Left forelimb (tissue), 1 donor: ENCODE measurements around the gene RNF183.
"Not testable (repeated sequence)": the region's sequence is repeated elsewhere in the genome, so short reads cannot be mapped to it uniquely, and the experiment has no call there.

ENCODE experiments used
- DNase-seq: peaks from one replicate; pipeline ENCODE4 v3.0.0-alpha.2; 2018; ENCODE audit warnings: low spot score

The RNF183 gene

GRCh38 chr9:113274474-113275156 lies 28.6 kb downstream of the RNF183 start:
- DNase-seq = no peak

- no peak for DNase-seq
Measured at GRCh38 chr9:113269871-113270270, 33.3 kb downstream of the RNF183 start.

GRCh38 chr9:113269355-113269754 lies 33.8 kb downstream of the RNF183 start:
- DNase-seq = no peak

GRCh38 chr9:113267911-113268566 lies 35.1 kb downstream of the RNF183 start:
- DNase-seq = no peak

GRCh38 chr9:113266174-113266573 lies 37.0 kb downstream of the RNF183 start:
- DNase-seq = no peak

GRCh38 chr9:113261917-113262671 lies 41.1 kb downstream of the RNF183 start:
- DNase-seq = no peak

GRCh38 chr9:113258282-113258681 lies 44.9 kb downstream of the RNF183 start:
- DNase-seq = no peak

GRCh38 chr9:113257863-113258262 lies 45.3 kb downstream of the RNF183 start:
- no peak for DNase-seq

GRCh38 chr9:113255438-113255837 lies 47.7 kb downstream of the RNF183 start:
- DNase-seq = no peak

- DNase-seq = no peak
Measured at GRCh38 chr9:113254991-113255390, 48.2 kb downstream of the RNF183 start.

GRCh38 chr9:113250807-113251206 lies 52.4 kb downstream of the RNF183 start:
- DNase-seq = no peak

GRCh38 chr9:113249661-113250060 lies 53.5 kb downstream of the RNF183 start:
- DNase-seq = not testable (repeated sequence)

- no peak for DNase-seq
Measured at GRCh38 chr9:113247640-113248039, 55.5 kb downstream of the RNF183 start.
